Esophagus squamous epithelium (tissue), 4 donors: Measurements from ENCODE around the gene TP63.

Source experiments
- POLR2A ChIP-seq, 4 donors: fragments of 450-650 bp; IDR thresholded peaks; one replicate each; pipeline ENCODE4 v1.6.1; 2017; ENCODE audit warnings: antibody characterized with exemption in 4 of 4, mild to moderate bottlenecking in 4 of 4, moderate library complexity in 3 of 4
- TF ChIP-seq, protein P1 (sequence below), 6 experiments: fragments of 450-650 bp in 4 of 6; fragments of 200-600 bp in 2 of 6; sonication (generic) in 2 of 6; IDR thresholded peaks; one replicate each; pipeline ENCODE4 v1.5.1; 2016 to 2019; ENCODE audit warnings: antibody characterized with exemption in 6 of 6, mild to moderate bottlenecking in 4 of 6, moderate library complexity in 4 of 6

DNA sequence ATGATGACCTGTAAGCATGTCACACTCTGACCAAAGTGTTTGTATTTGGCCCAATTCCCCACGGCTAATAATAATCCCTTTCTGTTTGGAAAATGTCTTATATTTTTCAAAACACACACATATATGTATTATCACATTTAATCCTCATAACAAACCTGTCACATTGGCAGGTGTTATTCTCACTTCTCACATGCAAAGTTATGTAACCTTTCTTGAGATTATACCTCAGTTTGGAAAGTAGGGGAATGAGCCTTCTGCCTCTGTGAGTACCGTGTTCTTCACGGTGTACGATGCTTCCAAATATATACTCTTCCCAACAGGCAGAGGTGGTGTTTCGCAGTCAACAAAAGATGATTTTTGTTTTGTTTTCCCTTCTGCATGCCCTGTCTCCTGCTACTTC is 205.6 kb downstream of the TP63 start:
- TF ChIP-seq, protein P1, sequence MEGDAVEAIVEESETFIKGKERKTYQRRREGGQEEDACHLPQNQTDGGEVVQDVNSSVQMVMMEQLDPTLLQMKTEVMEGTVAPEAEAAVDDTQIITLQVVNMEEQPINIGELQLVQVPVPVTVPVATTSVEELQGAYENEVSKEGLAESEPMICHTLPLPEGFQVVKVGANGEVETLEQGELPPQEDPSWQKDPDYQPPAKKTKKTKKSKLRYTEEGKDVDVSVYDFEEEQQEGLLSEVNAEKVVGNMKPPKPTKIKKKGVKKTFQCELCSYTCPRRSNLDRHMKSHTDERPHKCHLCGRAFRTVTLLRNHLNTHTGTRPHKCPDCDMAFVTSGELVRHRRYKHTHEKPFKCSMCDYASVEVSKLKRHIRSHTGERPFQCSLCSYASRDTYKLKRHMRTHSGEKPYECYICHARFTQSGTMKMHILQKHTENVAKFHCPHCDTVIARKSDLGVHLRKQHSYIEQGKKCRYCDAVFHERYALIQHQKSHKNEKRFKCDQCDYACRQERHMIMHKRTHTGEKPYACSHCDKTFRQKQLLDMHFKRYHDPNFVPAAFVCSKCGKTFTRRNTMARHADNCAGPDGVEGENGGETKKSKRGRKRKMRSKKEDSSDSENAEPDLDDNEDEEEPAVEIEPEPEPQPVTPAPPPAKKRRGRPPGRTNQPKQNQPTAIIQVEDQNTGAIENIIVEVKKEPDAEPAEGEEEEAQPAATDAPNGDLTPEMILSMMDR (IDR thresholded peaks at IDR 0.05): no peak
- no peak for TF ChIP-seq POLR2A (IDR thresholded peaks at IDR 0.05)
